SKM-1 (cell line): Measurements from ENCODE around the gene GPR158.
"Not testable (repeated sequence)": the region's sequence is repeated elsewhere in the genome, so short reads cannot be mapped to it uniquely, and the experiment has no call there.

Source experiments
- DNase-seq: peaks from one replicate; lab custom pipeline; 2025; ENCODE audit not compliant: unreplicated experiment; lab: John Stamatoyannopoulos, UW

The GPR158 gene

DNA sequence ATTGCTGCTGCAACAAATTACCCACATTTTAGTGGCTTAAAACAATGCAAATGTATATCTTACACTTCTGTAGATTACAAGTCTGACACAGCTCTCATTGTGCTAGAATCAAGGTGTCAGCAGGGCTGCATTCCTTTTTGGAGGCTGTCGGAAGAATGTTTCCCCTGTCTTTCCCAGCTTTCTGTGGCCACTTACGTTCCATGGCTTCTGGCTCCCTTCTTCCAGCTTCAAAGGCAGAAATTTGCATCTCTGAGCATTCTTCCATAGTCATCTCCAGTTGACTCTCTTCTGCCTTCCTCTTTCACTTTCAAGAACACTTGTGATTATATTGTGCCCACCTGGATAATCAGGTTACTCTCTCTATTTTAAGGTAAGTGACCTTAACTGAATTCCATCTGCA lies 125.3 kb downstream of the GPR158 start:
- DNase-seq: no peak

DNA sequence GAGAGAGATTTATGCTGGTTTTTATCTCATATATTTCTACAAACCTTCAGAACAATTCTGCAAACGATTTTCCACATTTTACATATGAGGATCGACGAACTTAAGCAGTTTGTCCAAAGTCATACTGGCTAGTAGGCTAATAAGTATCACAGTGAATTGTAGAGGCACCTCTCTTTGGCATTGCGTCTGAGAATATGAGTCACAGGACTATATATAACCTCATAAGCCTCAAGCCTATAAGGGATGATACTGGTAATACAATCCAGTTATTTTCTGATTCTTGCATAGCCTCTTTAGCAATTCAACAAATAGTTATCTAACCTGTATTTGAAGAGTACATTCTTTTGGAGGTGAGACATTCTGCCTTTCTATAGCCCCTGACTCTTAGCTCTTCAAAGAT lies 129.8 kb downstream of the GPR158 start:
- no peak for DNase-seq

DNA sequence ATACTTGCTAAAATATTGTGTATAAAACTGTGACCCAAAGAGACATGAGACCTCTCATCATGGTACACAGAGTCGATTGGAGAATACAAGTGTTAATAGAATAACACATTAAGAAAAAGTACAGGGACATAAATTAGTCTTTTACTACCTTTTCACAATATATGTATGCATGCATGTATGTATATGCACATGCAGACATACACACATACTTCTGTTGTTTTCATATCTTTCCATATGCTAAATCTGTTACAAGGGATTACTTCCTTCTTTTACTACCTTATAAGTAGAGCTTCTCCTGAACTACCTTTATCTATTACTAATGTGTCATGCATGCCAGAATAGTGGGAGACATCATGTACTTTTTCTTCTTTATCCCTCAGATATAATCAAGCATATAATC lies 131.6 kb downstream of the GPR158 start:
- no peak for DNase-seq

DNA sequence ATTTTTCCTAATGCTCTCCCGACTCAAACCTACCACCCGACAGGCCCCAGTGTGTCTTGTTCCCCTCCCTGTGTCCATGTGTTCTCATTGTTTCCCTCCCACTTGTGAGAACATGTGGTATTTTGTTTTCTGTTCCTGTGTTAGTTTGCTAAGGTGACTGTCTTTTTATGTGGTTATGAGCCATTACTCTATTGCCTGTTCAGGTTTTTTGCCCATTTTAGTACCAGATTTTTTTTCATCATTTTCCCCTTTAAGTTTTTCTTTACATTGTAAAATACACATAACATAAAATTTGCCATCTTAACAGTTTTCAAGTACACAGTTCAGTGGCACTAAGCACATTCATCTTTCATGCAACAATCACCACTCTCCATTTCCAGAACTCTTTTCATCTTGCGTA lies 133.5 kb downstream of the GPR158 start:
- DNase-seq: no peak

DNA sequence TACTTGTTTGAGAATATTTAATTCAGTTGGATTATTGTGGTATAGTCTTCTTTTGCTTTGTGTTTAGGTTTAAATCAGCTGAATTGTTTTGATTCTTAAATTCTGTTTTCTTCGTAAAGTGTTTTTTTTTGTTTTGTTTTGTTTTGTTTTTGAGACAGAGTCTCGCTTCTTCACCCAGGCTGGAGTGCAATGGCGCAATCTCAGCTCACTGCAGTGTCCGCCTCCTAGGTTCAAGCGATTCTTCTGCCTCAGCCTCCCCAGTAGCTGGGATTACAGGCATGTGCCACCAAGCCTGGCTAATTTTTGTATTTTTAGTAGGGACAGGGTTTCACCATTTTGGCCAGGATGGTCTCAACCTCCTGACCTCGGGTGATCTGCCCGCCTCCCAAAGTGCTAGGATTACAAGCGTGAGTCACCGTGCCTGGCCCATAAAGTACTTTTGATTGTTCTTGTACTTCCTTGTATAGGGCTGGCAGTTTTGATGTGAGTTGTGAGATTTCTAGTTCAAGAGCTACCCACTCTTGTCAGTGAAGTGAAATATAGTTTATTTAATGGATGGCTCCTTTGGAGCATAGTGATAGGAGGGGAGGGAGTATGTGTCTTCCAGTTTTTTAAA lies 142.9 kb downstream of the GPR158 start:
- DNase-seq: not testable (repeated sequence)

DNA sequence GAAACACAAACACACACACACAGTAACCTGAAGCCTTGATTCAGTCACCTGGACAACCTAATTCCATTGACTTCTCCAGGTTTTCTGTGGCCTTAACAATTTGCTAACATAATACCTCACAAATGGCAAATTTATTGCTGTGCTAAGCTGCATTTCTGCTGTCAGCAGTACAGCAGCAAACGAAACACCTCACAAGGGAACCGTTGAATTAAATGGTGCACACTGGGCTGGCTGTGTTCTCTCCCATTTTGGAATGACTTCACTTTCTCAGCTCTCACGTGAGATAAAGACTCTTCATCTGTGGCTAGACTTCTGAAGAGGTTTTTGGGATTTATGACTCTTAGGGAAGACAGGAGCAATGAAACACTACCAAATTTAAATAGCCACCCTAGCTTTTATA lies 152.5 kb downstream of the GPR158 start:
- DNase-seq: no peak

DNA sequence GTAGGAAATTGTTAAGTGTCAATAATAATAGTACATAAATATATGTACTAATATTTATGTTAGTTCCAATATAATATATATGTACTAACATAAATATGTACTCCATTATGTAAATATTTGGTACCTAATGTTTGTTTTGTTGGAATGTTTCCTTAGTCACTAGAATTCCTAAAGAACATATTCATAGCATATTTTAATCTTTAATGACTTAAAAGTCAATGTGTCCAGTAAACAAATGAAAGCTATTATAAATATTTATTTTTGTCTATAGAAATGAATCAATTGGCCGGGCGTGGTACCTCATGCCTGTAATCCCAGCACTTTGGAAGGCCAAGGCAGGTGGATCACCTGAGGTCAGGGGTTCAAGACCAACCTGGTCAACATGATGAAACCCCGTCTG lies 153.6 kb downstream of the GPR158 start:
- no peak for DNase-seq

DNA sequence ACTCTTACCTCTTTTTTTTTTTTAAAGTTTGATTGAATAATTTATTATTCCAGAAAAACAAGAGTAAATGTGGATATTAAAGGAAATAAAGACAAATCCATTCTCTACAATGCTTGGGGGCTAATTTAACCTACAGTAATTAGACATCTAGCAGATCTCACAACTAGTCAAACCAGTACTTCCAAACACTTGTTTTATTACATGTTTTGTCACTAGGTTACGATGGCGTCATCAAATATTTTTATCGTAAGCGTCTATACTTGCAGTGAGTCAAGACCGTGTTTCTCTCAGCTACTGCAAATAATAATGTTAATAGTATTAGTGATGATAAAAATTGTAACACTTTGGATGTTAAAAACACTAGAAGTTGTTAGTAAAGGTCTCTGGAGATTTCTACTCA lies 154.8 kb downstream of the GPR158 start:
- not testable (repeated sequence) for DNase-seq

DNA sequence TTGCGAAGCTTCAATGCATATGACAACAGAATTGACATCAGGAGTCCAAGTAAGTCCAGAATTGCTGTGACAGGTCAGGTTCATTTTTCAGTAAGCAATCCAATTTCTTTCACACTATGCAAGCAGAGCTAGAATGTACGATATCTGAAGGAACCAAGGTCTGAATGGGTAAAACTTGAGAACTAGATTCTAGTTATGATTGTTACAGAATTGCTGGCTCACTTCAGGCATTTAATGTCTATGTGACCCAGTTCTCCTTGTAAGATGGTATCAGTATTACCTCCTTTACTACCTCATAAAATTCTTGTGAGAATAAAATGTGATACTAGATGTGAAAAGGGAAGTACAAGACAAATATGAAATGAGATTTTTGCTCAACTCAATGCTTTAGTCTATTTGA lies 159.6 kb downstream of the GPR158 start:
- DNase-seq: no peak

DNA sequence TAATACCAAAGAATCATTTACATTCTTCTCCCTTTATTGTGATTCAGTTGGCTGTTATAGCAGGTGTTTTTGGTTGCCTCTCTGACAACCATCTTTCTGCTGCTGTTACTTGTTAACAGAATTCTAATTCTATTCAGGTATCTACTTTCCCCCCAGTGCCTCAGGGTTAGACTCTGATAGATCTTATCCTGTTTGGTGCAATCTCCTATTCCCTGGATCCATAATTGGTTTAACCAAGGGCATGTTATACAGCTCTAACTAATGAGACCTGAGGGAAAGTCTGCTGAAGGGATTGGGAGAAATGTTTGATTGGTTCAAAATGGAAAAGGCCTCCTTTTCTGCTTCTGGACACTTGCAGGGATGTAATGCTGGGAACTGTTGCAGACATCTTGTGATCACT lies 161.5 kb downstream of the GPR158 start:
- no peak for DNase-seq

DNA sequence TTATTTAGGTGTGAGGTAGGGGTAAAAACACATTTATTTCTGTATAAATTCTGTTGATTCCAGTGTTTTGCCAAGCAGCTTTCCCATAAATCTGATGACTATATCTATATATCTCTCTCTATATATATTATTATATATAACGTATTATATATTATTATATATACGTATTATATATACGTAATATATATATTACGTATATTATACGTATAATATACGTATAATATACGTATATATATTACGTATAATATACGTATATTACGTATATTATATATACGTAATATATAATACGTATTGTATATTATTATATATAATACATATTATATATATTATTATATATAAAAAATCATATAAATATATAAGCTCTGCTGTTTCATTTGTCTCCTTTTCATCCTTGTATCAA lies 163.5 kb downstream of the GPR158 start:
- DNase-seq: no peak

DNA sequence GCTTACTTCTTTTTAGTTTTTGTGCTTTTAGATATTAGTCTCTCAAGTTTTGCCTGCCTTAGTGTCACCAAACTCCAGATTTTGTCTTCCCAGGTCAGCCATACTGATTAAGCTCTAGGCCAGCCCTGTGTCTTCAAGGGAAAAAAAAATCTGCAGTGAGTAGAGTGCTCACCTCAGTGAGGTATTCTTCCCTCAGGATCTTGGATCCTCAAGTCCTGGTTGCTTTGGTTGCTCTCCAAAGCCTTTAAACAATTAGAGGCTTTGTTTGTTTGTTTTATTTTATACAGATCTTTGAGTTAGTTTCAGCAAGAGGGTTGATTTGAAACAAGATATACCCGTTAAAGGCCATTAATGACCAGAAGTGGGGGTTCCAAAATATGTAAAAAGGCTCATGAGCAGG lies 165.2 kb downstream of the GPR158 start:
- DNase-seq: no peak

DNA sequence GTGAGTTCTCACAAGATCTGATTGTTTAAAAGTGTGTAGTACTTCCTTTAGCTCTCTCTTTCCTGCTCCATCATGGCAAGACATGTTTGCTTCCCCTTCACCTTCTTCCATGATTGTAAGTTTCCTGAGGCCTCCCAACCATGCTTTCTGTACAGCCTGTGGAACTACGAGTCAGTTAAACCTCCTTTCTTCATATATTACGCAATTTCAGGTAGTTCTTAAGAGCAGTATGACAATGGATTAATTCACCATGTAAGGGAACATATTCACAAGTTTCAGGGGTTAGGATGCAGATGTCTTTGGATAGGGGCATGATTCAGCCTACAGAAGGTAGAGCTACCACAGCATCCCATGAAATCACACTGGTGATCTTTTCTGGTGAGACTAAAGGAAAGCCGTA lies 174.7 kb downstream of the GPR158 start:
- no peak for DNase-seq

DNA sequence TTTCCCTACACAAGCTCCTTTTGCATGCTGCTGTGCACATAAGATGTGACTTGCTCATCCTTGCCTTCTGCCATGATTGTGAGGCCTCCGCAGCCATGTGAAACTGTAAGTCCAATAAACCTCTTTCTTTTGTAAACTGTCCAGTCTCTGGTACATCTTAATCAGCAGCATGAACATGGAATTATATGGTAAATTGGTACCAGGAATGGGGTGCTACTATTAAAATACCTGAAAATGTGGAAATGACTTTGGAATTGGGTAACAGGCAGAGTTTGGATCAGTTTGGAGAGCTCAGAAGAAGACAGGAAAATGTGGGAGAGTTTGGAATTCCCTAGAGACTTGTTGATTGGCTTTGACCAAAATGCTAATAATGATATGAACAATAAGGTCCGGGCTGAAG lies 181.8 kb downstream of the GPR158 start:
- DNase-seq: no peak

DNA sequence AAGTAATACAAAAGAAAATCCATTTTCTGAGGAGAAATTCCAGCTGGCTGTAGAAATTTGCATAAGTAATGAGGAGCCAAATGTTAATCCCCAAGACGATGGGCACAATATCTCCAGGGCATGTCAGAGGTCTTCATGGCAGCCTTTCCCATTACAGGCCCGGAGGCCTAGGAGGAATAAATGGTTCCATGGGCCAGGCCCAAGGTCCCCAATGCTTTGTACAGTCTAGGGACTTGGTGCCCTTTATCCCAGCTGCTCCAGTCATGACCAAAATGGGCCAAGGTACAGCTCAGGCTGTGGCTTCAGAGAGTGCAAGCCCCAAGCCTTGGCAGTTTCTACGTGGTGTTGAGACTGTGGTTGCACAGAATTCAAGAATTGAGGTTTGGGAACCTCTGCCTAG lies 182.5 kb downstream of the GPR158 start:
- DNase-seq: no peak

DNA sequence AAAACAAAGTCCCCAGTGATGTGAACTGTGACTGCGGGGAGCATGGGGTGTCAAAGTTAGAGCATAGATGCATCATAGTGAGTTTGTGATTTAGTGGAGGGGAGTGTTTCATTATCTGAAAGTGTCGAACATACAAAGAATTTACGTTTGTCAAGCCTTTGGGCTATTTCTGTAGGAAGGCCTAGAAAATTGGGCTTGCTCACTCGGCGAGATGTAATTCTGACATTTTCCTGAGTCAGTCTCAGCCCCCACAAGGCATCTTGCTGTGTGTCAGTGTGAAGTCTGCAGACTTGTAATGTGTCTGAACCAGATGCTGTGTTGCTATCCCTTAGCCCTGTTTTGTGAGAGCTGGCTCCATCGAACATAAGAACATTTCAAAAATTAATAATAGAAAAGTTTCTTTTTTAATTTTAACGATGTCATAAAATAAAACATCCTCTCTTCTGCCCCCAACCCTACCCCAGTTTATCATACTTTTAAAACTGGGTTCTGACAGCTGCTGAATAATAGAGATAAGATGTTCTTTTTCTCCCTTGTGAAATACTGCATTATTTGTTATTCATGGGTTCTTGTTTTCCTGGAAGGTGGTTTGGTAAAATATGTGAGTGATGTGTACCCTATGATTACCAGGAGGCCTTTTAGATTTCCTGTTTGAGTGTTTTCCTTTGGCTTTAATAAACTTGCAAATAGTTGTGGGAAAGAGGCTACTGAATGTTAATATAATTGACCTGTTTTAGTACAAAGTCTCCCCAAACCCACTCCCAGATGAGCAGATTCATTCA lies 207.4 kb downstream of the GPR158 start:
- DNase-seq: no peak

DNA sequence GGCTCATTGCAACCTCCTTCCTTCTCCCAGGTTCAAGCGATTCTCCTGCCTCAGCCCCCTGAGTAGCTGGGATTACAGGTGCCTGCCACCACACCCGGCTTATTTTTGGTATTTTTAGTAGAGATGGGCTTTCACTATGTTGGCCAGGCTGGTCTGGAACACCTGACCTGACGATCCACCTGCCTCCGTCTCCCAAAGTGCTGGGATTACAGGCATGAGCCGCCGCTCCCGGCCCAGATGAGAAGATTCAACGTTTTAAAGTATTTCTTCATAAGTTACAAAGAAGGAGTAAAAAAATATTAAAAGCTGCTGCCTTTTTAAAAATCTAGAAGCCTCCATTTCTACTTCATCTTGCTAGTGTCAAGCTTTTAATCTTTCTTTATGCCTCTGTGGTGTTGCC lies 208.1 kb downstream of the GPR158 start:
- not testable (repeated sequence) for DNase-seq

DNA sequence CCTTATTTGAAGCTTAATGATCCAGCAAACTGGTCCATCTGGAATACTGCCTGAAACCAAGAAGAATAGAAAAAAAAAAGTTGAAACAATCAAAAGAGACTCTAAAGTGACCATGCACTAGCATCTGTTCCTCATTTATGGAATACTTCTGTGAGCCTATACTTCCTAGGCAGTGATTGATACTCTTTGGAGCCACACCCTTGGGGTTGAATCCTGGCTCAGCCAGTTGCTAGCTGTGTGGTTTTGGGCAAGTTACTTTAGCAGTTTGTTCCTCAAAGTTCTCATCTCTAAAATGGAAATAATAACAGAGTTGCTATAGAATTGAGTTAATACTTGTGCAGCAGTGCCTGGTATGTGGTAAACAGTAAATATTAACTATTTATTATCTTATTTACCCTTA lies 208.9 kb downstream of the GPR158 start:
- no peak for DNase-seq

DNA sequence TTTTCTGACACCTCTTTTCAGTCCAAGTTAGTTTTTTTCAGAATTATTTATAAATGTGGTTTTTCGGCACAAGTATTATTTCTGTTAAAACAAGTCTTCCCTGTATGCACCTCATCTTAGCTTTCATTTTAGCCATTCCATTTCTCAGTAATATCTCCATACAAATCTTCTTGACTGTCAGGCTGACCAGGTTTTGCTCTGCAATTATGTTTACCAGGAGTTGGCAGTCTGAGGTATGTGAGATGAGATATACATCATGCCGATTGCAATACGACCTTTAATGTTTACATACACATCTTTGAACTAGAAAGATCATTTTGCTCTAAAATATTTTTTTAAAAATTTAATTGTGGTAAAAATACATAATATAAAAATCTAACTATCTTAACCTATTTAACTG lies 209.8 kb downstream of the GPR158 start:
- no peak for DNase-seq

DNA sequence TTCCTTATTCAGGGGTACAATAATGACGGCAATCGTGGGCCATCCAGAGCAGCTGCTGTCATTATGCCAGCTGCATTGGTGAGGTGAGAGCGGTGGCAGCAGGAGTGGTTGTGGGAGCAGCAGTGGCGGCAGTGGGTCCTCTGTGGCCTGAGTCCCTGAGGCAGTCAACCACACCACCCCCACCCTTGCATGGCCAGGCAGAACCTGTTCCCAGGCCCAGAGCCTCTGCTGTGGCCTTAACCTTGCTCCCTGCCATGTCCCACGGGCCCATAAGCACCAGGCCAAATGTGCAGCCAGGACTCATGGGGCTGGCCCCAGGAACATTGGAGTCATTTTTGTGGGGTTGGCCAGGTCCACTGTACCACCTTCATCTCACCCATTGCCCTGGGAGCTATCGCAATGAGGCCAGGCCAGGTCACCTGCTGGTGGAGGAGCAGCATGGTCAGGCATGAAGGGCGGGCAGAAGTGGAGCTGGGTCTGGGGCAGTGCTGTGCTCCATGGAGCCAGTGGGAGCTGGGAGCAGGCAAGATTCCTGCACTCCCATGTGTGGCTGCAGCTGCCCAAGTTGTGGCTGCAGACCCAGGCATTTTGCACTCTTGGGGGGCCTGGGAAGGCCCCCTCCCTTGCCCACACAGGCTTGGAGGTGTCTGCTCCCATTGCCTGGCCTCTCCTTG lies 213.5 kb downstream of the GPR158 start:
- DNase-seq: no peak

DNA sequence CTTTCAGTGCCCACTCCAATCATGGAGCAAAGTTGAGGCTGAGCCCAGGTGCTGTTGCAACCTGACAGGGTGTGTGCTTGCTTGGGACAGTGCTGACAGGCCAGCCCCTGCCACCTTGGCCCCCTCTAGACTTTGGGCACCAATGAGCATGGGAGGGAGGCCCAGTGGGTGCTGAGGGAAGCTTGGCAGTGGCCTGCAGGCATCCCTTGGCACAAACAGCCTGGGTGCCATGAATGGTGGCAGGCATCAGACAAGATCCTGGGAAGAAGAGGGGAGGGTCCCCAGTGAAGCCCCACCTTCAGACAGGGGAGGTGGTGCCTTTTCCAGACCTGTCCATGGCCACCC lies 214.0 kb downstream of the GPR158 start:
- no peak for DNase-seq

DNA sequence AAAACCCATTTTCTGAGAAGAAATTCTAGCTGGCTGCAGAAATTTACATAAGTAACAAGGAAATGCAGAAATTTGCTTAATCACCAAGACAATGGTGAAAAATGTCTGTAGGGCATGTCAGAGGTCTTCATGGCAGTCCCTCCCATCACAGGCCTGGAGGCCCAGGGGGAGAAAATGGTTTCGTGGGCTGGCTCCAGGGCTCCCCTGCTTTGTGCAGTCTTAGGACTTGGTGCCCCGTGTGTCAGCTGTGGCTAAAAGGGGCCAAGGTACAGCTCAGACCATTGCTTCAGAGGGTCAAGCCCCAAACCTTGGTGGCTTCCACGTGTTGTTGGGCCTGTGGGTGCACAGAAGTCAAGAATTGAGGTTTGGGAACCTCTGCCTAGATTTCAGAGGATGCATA lies 215.9 kb downstream of the GPR158 start:
- DNase-seq: no peak

DNA sequence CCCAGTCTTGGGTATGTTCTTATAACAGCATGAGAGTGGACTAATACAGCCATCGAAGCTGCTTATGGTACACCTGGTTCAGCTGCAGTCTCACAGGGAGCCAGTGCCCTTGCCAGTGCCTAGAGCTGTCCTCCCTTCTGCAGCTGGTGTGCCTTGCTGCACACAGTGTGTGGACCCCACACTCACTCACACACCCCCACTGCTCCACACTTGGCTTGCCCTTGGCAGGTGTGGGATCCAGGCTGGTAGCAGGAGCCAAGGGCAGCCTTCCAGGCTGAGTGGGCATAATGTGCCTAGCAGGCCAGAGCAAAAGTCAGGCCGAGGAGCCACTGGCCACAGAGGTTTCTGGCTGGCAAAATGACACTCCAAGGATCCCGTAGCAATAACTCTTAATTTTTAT lies 217.3 kb downstream of the GPR158 start:
- no peak for DNase-seq
